ENCODE measurements around the gene CERS1. TPM values are rescaled to one million over a fixed set of nuclear protein-coding genes. Genes with fewer than 3 reads are reported as not detected.

CERS1 gene
- total RNA-seq, 2 donors from 2014 or later, result 0.12 to 0.59 TPM

- intact Hi-C loops (cut with DNase I, micrococcal nuclease), result no loop called here
- DNase-seq, result no peak
- ATAC-seq, result no peak
Measured at GRCh38 chr19:18901491-18901890, 5.5 kb upstream of the CERS1 start.

DNA sequence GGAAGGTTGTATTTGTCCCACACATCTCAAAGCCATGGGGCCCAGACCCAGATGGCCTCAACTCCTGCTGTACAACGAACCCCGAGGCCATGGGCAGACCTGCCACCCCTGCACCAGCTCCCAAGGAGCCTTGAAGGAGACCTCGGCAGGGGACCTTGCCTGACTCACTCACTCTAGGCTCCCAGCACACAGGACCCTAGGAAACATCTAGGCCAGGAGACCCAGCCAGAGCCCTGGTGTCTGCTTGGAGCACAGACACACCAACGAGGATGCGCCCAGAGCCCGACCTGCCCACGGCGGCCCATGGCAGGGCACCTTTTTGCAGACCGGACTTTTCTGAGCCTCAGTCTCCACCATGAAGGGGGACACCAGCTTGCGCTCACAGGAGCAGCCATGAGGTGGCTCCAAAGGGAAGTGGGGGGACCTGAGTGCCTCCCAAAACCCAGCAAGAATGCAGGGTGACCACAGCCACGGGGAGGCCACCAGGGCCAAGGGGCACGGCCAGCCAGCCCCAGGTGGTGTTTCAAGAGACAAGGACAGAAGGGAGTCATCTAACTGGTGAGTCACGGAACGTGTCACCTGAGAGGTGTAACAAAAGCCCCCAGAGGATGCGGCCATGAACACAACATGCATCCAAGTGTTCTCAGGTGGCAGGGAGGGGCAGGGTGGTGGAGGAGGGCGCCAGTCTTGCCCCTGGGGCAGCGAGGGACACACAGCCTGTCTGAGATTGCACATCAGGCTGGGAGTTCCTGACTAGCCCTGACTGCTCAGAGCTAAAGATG, 4.9 kb upstream of the CERS1 start:
- ATAC-seq (no peak), DNase-seq (no peak)
- intact Hi-C loops (cut with DNase I, micrococcal nuclease), result no loop called here

GRCh38 chr19:18899624-18900560, 3.9 kb upstream of the CERS1 start:
- ATAC-seq, result peak; percentile 14

DNA sequence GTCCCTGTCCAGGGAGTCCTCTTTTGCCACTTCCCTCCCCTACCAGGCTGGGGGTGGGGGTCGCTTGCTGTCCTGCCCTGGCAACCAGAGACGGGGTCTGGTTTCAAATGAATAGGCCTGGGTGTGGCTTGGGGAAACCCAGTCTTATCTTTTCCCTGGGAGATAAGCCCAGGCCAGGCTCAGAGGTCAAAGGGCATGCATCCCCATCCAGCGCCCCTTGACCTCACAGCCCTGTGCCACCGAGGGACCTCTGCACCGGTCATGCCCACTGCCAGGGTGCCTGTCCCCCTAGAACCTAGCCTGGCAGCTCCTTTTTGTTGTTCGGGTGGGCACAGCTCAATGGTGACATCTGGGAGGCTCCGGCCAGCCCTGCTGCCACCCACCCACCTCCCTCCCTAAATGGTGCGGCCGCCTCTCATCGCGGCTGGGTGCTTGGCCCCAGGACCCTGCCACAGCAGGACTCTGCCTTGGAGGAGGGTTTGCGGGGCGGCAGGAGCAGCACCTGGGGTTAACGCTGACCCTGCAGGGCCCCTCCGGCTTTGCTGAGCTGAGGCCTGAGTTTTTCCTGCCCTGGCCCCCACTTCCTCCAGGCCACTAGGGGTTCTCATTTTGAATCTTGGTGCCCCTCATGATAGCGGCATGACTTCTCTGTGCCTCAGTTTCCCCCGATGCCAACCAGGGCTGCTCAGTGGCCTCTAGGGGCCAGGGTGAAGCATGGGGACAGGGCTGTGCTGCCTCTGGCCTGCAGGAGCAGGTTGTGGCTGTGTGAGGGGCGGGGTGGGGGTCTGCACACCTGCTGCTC, 2.9 kb upstream of the CERS1 start:
- ATAC-seq, result peak; percentile 37
- DNase-seq, result no peak
- intact Hi-C loops (cut with DNase I, micrococcal nuclease), result no loop called here

More at GRCh38 chr19:18899624-18900560, 3.9 kb upstream of the CERS1 start:
- DNase-seq, result no peak
- intact Hi-C loops (cut with DNase I, micrococcal nuclease), result no loop called here

DNA sequence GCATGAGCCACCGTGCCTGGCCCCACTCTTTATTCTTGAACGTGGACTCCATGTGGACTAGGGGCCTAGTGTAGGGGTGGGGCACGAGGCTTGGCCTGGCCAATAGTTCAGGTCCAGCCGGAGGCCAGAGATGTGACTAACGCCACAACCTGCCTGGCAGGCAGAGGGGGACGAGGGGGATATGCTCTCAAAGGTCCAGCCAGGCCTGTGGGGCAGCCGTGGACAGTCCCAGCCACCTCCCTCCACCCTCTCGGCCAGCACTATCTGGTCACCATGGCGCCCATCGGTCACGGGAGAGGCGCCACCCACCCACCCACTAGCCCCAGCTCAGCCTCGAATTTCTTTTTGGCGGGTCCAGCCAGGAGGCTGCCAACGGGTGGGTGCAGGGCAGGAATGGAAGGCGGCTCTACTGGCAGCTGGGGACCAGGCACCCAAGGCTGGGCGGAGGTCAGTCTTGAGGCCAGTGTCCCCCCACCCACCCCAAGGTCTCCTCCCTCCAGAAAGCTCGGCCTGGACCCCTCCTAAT, 2.2 kb upstream of the CERS1 start:
- intact Hi-C loops (cut with DNase I, micrococcal nuclease), result no loop called here
- peak; percentile 4 for ATAC-seq
- DNase-seq, result no peak

DNA sequence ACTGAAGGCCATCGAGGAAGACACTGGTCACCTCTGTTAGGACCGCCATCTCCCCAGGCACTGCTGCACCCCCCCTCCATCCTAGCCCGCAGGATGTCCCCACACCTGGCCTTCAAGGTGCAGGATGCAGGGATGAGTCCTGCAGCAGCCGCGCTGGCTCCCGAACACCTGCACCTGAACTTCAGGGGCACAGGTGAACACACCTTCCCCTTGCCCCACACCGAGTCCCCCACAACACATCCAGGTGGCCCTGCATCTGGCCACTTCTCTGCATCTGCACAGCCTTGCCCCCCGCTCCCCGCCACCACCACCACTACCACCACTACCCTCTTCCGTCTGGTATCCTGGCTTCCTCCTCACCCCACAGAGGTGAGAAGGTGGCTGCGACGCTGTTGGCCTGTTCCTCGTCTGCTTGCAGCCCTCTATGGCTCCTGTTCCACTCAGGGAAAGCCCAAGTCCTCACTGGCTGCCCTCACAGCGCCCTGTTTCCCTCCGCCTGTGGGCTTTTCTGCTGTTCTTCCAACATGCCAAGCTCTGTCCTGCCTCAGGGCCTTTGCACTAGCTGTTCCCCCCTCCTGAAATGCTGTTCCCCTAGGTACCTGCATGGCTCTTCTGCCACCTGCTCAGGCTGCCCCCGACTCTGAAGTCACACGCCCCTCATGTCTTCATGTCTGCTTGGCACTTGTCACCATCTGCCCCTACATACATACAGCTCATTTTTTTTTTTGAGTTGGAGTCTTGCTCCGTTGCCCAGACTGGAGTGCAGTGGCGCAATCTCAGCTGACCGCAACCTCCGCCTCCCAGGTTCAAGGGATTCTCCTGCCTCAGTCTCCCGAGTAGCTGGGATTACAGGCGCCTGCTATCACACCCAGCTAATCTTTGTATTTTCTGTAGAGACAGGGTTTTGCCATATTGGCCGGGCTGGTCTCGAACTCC, 1.4 kb upstream of the CERS1 start:
- intact Hi-C loops (cut with DNase I, micrococcal nuclease), result no loop called here
- ATAC-seq (no peak), DNase-seq (no peak)

DNA sequence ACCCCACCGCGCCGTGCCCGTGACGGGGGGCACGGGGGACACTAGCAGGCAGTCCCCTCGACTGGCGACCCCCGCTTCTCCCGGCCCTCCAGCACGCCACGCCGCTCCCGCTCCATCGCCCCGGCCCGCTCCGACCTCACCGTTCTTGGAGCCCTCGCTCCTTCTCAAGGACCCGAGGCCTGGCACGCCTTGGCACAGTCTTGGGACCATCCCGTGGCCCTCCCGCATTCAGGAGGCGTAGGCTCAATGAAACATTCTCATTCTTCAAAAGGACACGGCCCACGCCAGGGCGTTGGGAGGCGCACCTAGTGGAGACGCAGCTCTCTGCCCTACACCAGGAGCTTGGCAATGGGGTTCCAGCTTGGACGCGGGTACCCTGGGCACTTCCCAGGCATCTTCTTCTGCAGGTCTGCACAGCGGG, 473 bp upstream of the CERS1 start:
- intact Hi-C loops (cut with DNase I, micrococcal nuclease), result no loop called here
- ATAC-seq (no peak), DNase-seq (no peak)

DNA sequence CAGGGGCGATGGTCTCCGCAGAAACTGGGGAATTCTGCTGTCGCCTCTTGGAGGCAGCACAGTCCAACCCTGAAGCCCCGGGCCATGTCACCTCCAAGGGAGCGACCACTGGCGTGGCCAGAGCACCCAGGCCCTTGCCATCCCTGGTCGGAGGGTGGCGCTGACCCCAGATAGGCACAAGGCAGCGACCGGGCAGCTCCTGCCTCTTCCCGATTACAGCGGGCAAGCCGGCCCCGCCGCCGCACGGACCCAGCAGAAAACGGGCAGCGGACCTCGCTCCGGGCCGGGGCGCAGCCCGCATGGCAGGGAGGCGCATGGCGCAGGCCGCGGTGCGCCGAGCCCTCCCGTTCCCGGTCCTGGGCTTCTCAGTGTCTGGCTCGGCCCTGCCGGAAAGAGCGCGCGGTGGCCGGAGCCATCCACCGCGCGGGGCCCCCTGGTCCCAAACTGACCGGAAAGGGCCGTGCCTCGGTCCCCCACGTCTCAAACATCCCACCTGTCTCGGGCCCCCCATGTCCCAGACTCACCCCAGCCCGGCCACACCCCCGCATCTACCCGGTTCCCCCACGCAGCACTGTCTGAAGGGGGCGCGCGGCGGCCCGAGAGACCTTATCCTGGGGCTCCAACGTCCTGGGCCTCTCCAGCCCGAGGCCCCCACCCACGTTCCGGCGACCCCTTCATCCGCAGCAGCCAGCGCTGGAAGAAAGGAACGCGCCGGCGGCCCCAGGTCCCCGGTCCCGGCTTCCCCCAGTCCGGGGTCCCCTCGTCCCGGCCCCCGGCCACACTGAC, 727 bp downstream of the CERS1 start:
- ATAC-seq (peak; percentile 23), DNase-seq (peak in 1 of 2 donors; percentile 35)
- intact Hi-C loops (cut with DNase I, micrococcal nuclease), result no loop called here

- intact Hi-C loops (cut with DNase I, micrococcal nuclease), result no loop called here
- no peak for DNase-seq
- no peak for ATAC-seq
Measured at GRCh38 chr19:18894254-18895037, 1.5 kb downstream of the CERS1 start.

DNA sequence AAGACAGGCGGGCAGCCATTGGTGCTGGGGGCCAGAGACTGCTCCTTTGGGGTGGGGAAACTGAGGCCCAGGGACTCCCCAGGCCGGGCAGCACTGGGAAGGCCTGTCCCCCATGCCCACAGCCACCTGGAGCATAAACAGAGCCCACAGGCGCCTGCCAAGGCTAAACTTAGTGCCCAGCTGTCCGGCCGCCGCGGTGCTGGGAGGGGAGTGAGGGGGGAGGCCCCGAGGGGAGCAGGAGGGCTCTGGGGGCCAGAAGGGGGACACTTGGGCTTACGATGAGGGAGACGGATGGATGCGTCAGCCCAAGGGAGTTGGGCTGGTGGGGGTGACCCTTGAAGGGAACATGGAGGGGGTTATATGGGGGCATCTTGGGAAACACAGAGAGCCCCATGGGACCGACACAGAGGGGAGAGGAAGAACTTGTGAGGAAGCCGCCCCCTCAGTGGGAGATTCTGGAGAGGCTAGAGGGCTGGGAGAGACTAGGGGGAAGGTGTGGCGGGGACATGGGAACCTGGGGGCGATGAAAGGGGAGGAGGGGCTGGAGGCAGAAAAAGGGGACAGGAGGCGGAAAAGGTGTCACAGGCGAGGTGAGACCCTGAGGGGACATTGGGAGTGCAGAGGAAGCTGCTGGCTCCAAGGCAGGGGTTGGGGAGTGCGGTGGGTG, 2.2 kb downstream of the CERS1 start:
- ATAC-seq (no peak), DNase-seq (no peak)
- intact Hi-C loops (cut with DNase I, micrococcal nuclease), result no loop called here

GRCh38 chr19:18889949-18890745, 5.8 kb downstream of the CERS1 start:
- intact Hi-C loops (cut with DNase I, micrococcal nuclease), result no loop called here
- ATAC-seq (no peak), DNase-seq (no peak)

GRCh38 chr19:18886972-18887371, 9.0 kb downstream of the CERS1 start:
- intact Hi-C loops (cut with DNase I, micrococcal nuclease), result no loop called here
- ATAC-seq, result no peak
- DNase-seq, result no peak

GRCh38 chr19:18883526-18884304, 12.2 kb downstream of the CERS1 start:
- DNase-seq (peak; percentile 63 to 72), ATAC-seq (peak; percentile 55)

GRCh38 chr19:18881491-18881890, 14.5 kb downstream of the CERS1 start:
- no peak for DNase-seq
- intact Hi-C loops (cut with DNase I, micrococcal nuclease), result no loop called here
- no peak for ATAC-seq

More at GRCh38 chr19:18883526-18884304, 12.2 kb downstream of the CERS1 start:
- intact Hi-C loops (cut with DNase I, micrococcal nuclease), result no loop called here

Data from left colon (tissue), 2 donors.